ENCODE results near the gene ENTPD8.

- no peak for TF ChIP-seq CTCF (IDR thresholded peaks at IDR 0.05; ENCODE audit: insufficient read depth, low read length)
- TF ChIP-seq, protein P1, sequence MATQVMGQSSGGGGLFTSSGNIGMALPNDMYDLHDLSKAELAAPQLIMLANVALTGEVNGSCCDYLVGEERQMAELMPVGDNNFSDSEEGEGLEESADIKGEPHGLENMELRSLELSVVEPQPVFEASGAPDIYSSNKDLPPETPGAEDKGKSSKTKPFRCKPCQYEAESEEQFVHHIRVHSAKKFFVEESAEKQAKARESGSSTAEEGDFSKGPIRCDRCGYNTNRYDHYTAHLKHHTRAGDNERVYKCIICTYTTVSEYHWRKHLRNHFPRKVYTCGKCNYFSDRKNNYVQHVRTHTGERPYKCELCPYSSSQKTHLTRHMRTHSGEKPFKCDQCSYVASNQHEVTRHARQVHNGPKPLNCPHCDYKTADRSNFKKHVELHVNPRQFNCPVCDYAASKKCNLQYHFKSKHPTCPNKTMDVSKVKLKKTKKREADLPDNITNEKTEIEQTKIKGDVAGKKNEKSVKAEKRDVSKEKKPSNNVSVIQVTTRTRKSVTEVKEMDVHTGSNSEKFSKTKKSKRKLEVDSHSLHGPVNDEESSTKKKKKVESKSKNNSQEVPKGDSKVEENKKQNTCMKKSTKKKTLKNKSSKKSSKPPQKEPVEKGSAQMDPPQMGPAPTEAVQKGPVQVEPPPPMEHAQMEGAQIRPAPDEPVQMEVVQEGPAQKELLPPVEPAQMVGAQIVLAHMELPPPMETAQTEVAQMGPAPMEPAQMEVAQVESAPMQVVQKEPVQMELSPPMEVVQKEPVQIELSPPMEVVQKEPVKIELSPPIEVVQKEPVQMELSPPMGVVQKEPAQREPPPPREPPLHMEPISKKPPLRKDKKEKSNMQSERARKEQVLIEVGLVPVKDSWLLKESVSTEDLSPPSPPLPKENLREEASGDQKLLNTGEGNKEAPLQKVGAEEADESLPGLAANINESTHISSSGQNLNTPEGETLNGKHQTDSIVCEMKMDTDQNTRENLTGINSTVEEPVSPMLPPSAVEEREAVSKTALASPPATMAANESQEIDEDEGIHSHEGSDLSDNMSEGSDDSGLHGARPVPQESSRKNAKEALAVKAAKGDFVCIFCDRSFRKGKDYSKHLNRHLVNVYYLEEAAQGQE (IDR thresholded peaks at IDR 0.05; ENCODE audit: insufficient replicate concordance, low read depth): no peak
- TF ChIP-seq GABPA (IDR thresholded peaks at IDR 0.05; ENCODE audit: low read depth): no peak
- TF ChIP-seq POLR2AphosphoS5 (IDR thresholded peaks at IDR 0.05; ENCODE audit: low read depth): no peak
- TF ChIP-seq SPI1 (IDR thresholded peaks at IDR 0.05; ENCODE audit: borderline replicate concordance, low read depth): no peak
Measured at GRCh38 chr9:137428311-137428630, 12.9 kb downstream of the ENTPD8 start.
